Measurements from ENCODE around the gene CDS2. TPM values are rescaled to one million over a fixed set of nuclear protein-coding genes. Genes with fewer than 3 reads are reported as not detected.

The CDS2 gene
- total and polyA plus RNA-seq, 8 donors, result 2.1 to 88.1 (median 14.7) TPM

- intact Hi-C loops (cut with DNase I; ENCODE audit: low total_unique reads), result no loop called here
- Histone ChIP-seq H3K4me3 (no peak overlapping the region), H3K36me3 (peaks cover 21 to 37% (median 35%) of the 10 kb centered on the region in 4 donors), H3K9me3 (no peaks in the 10 kb centered on the region), H3K27me3 (no peaks in the 10 kb centered on the region), H3K27ac (no peak overlapping the region), H3K4me1 (peaks cover 20 to 41% (median 34%) of the 10 kb centered on the region in 4 donors)
- WGBS, 5 donors, result 51 to 79% (median 76%) methylated on average over 3 of the region's 3 CpGs
- TF ChIP-seq POLR2AphosphoS5 (IDR thresholded peaks at IDR 0.05) (no peak), POLR2A (IDR thresholded peaks at IDR 0.05) (no peak), CTCF (IDR thresholded peaks at IDR 0.05) (no peak), EP300 (IDR thresholded peaks at IDR 0.05) (no peak)
- no peak for DNase-seq
Measured at GRCh38 chr20:5116875-5117274, 9.9 kb upstream of the CDS2 start.

GRCh38 chr20:5118220-5119142, 8.3 kb upstream of the CDS2 start:
- Histone ChIP-seq H3K9me3 (no peaks in the 10 kb centered on the region), H3K4me3 (peak overlapping the region; percentile 68 to 82 (median 74)), H3K4me1 (peaks cover 15 to 34% (median 26%) of the 10 kb centered on the region in 4 donors), H3K36me3 (peaks cover 21 to 37% (median 35%) of the 10 kb centered on the region in 4 donors), H3K27me3 (no peaks in the 10 kb centered on the region), H3K27ac (peak overlapping the region; percentile 91 to 95 (median 93))
- TF ChIP-seq POLR2AphosphoS5 (IDR thresholded peaks at IDR 0.05), result no peak
- TF ChIP-seq POLR2A (IDR thresholded peaks at IDR 0.05), result no peak
- no peak for TF ChIP-seq CTCF (IDR thresholded peaks at IDR 0.05)
- no peak for TF ChIP-seq EP300 (IDR thresholded peaks at IDR 0.05)
- WGBS, 5 donors, result 4 to 10% (median 5%) methylated on average over 23 of the region's 23 CpGs
- no peak for DNase-seq
- intact Hi-C loops (cut with DNase I; ENCODE audit: low total_unique reads), result no loop called here

GRCh38 chr20:5119143-5119434, 7.7 kb upstream of the CDS2 start:
- TF ChIP-seq POLR2AphosphoS5 (IDR thresholded peaks at IDR 0.05) (no peak), EP300 (IDR thresholded peaks at IDR 0.05) (no peak), POLR2A (IDR thresholded peaks at IDR 0.05) (no peak), CTCF (IDR thresholded peaks at IDR 0.05) (no peak)
- peaks cover 11 to 29% (median 25%) of the 10 kb centered on the region in 4 donors for H3K4me1 ChIP-seq
- 0 to 1% (median 0%) methylated on average over 11 to 21 of the region's 21 CpGs for WGBS, 5 donors
- intact Hi-C loops (cut with DNase I; ENCODE audit: low total_unique reads), result no loop called here
- no peaks in the 10 kb centered on the region for H3K9me3 ChIP-seq
- no peaks in the 10 kb centered on the region for H3K27me3 ChIP-seq
- no peak for DNase-seq
- H3K36me3 ChIP-seq, result peaks cover 21 to 36% (median 34%) of the 10 kb centered on the region in 4 donors
- H3K4me3 ChIP-seq, result peak overlapping the region; percentile 68 to 82 (median 74)
- peak overlapping the region; percentile 91 to 95 (median 93) for H3K27ac ChIP-seq

- Histone ChIP-seq H3K27ac (peak within 1 kb of the TSS; percentile 91 to 95 (median 93)), H3K27me3 (no peaks in the 10 kb centered on the region), H3K9me3 (no peaks in the 10 kb centered on the region), H3K4me3 (peak within 1 kb of the TSS; percentile 68 to 82 (median 74)), H3K4me1 (peaks cover 11 to 29% (median 25%) of the 10 kb centered on the region in 4 donors), H3K36me3 (peaks cover 20 to 31% (median 29%) of the 10 kb centered on the region in 4 donors)
- TF ChIP-seq EP300 (IDR thresholded peaks at IDR 0.05) (no peak), CTCF (IDR thresholded peaks at IDR 0.05) (peak in 2 of 7 experiments; percentile 13 to 39), POLR2AphosphoS5 (IDR thresholded peaks at IDR 0.05) (peak; percentile 90 to 97 (median 96)), POLR2A (IDR thresholded peaks at IDR 0.05) (peak in 2 of 4 donors; percentile 70 to 72)
- intact Hi-C loops (cut with DNase I; ENCODE audit: low total_unique reads), result no loop called here
- DNase-seq, result peak; percentile 98 to 99
- 0 to 1% (median 0%) methylated on average over 17 to 71 of the region's 71 CpGs for WGBS, 5 donors
Measured at GRCh38 chr20:5119435-5120184, 7.2 kb upstream of the CDS2 start, which contains the start of gene PCNA. Gene PCNA (minus strand): TSS chr20:5119958. CDS start chr20:5119798, 160 bp downstream.

Measured in stomach (tissue), 9 donors.